HEK293T (cell line): ENCODE results near the gene PEAK1.

Experiments
- CTCF ChIA-PET: fragments of 350-600 bp; formaldehyde crosslinking; extraction: SDS; loops from one replicate; lab custom pipeline; 2021; ENCODE audit warnings: antibody characterized with exemption, inconsistent platforms; lab: Yijun Ruan, JAX
- POLR2A ChIA-PET: fragments of 350-600 bp; formaldehyde crosslinking; extraction: SDS; loops from one replicate; lab custom pipeline; 2020; ENCODE audit warnings: antibody characterized with exemption, inconsistent platforms; lab: Yijun Ruan, JAX
- DNase-seq: peaks from one replicate; pipeline ENCODE4 v3.0.0; 2012; ENCODE audit warnings: mixed read lengths; ENCODE audit errors: extremely low spot score
- ARNT ChIP-seq: fragments of 450-650 bp; IDR thresholded peaks from 2 replicates; pipeline ENCODE4 v1.6.1; 2017; ENCODE audit warnings: mild to moderate bottlenecking
- BHLHE40 ChIP-seq: fragments of 450-650 bp; IDR thresholded peaks from 2 replicates; pipeline ENCODE4 v1.6.1; 2016; ENCODE audit warnings: mild to moderate bottlenecking, moderate library complexity, borderline replicate concordance
- CTBP1 ChIP-seq: fragments of 450-650 bp; IDR thresholded peaks from 2 replicates; pipeline ENCODE4 v1.6.1; 2016; ENCODE audit warnings: borderline replicate concordance
- ELF4 ChIP-seq: fragments of 450-650 bp; IDR thresholded peaks from 2 replicates; pipeline ENCODE4 v1.6.1; 2017; ENCODE audit warnings: antibody characterized with exemption
- FOXA1 ChIP-seq: fragments of 450-650 bp; IDR thresholded peaks from 2 replicates; pipeline ENCODE4 v1.6.1; 2016; ENCODE audit warnings: mild to moderate bottlenecking
- FOXK2 ChIP-seq: fragments of 450-650 bp; IDR thresholded peaks from 2 replicates; pipeline ENCODE4 v1.6.1; 2016; ENCODE audit warnings: mild to moderate bottlenecking
- FOXM1 ChIP-seq: fragments of 450-650 bp; IDR thresholded peaks from 2 replicates; pipeline ENCODE4 v1.6.1; 2017; ENCODE audit warnings: mild to moderate bottlenecking, borderline replicate concordance
- HDGF ChIP-seq: fragments of 450-650 bp; IDR thresholded peaks from 2 replicates; pipeline ENCODE4 v1.6.1; 2017; ENCODE audit warnings: antibody characterized with exemption, borderline replicate concordance
- L3MBTL2 ChIP-seq: fragments of 450-650 bp; conservative IDR thresholded peaks from 2 replicates; pipeline ENCODE4 v1.6.1; 2016; ENCODE audit warnings: mild to moderate bottlenecking
- LEF1 ChIP-seq: fragments of 450-650 bp; IDR thresholded peaks from 2 replicates; pipeline ENCODE4 v1.6.1; 2017; ENCODE audit warnings: mild to moderate bottlenecking, borderline replicate concordance
- NFRKB ChIP-seq: fragments of 450-650 bp; IDR thresholded peaks from 2 replicates; pipeline ENCODE4 v1.6.1; 2016; ENCODE audit warnings: mild to moderate bottlenecking, moderate library complexity
- SP1 ChIP-seq: fragments of 450-650 bp; IDR thresholded peaks from 2 replicates; pipeline ENCODE4 v1.6.1; 2017
- SUZ12 ChIP-seq: fragments of 450-650 bp; IDR thresholded peaks from 2 replicates; pipeline ENCODE4 v1.6.1; 2016; ENCODE audit warnings: mild to moderate bottlenecking
- TARDBP ChIP-seq: fragments of 450-650 bp; IDR thresholded peaks from 2 replicates; pipeline ENCODE4 v1.6.1; 2016
- ZNF384 ChIP-seq: fragments of 450-650 bp; IDR thresholded peaks from 2 replicates; pipeline ENCODE4 v1.6.1; 2016
- TF ChIP-seq, protein P1 (sequence below): fragments of 450-650 bp; IDR thresholded peaks from 2 replicates; pipeline ENCODE4 v1.6.1; 2016

The PEAK1 gene

DNA sequence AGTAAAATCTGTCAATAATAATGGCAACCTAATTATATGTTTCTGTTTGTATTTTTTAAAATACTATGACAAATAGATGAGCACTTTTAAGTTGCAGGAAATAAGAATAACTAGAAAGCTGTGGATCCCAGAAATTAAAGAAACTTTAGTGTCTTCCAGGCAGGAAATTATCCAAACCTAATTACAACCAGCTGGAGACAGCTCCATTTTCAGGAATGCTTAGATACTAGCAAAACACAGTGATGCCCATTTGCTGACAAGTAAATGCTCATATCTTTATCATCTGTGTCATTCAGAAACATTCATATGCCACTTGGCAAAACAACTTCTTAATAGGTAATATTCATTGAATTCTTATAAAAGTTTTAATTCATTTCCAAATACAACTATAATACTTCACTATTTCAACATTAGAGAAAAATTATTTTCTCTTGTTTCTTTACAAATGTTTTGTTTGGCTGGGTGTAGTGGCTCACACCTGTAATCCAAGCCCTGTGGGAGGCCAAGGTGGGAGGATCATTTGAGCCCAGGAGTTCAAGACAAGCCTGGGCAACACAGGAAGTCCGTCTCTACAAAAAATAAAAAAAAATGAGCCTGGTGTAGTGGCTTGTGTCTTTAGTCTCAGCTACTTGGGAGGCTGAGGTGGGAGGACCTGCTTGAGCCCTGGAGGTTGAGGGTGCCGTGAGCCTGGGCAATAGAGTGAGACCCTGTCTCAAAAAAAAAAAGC is 179.9 kb downstream of the PEAK1 start:
- DNase-seq = no peak
- TF ChIP-seq ZNF384 = 0 out of 2 replicates have a peak, but pooled peaks have one; percentile 14
- no peak for TF ChIP-seq FOXA1
- POLR2A ChIA-PET = interaction anchor here (0.7 kb wide), 1 partner anchor 80 kb away, joined by 3 read pairs; no protein-coding TSS in a partner anchor
- CTCF ChIA-PET = no interaction called here

DNA sequence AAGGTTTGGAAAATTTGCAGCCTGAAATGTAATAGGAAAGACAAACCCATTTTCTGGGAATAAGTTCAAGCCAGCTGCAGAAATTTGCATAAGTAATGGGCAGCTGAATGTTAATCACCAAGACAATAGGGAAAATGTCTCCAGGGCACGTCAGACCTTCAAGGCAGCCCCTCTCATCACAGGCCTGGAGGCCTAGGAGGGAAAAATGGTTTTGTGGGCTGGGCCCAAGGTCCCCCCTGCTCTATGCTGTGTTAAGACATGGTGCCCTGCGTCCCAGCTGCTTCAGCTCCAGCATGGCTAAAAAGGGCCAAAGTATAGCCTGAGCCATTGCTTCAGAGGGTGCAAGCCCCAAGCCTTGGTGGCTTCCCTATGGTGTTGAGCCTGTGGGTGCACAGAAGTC is 184.3 kb downstream of the PEAK1 start:
- TF ChIP-seq FOXK2 = no peak
- no peak for TF ChIP-seq HDGF
- TF ChIP-seq ELF4 = no peak
- TF ChIP-seq NFRKB = no peak
- no peak for TF ChIP-seq TARDBP
- no peak for TF ChIP-seq ZNF384
- no peak for TF ChIP-seq SUZ12
- no peak for TF ChIP-seq FOXA1
- no peak for TF ChIP-seq BHLHE40
- no peak for TF ChIP-seq FOXM1
- no peak for TF ChIP-seq CTBP1
- no peak for TF ChIP-seq L3MBTL2
- no peak for TF ChIP-seq SP1
- POLR2A ChIA-PET = no interaction called here
- CTCF ChIA-PET = no interaction called here
- no peak for DNase-seq

DNA sequence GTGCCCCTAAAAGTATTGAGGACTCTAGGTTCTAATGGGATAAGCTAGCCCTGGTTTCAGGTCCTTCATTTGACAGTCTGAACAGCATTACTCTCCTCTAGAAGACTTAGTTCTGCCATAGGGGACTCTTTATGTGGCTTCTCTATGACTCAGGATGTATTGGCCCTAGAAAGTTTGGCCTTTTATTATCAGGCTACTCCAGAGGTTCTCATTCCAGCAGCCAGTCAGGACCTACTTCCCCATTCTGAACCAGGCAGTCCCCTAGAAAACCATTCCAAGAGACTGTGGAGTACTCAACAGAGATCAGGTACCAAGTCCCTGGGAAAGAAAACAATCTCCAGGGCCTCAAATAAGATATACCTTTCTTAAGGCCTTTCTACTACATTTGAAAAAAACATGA is 191.1 kb downstream of the PEAK1 start:
- DNase-seq = no peak
- CTCF ChIA-PET = no interaction called here
- POLR2A ChIA-PET = no interaction called here
- no peak for TF ChIP-seq FOXK2
- TF ChIP-seq SUZ12 = no peak
- no peak for TF ChIP-seq ELF4
- TF ChIP-seq FOXM1 = no peak
- no peak for TF ChIP-seq BHLHE40
- TF ChIP-seq, protein P1, sequence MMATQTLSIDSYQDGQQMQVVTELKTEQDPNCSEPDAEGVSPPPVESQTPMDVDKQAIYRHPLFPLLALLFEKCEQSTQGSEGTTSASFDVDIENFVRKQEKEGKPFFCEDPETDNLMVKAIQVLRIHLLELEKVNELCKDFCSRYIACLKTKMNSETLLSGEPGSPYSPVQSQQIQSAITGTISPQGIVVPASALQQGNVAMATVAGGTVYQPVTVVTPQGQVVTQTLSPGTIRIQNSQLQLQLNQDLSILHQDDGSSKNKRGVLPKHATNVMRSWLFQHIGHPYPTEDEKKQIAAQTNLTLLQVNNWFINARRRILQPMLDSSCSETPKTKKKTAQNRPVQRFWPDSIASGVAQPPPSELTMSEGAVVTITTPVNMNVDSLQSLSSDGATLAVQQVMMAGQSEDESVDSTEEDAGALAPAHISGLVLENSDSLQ = no peak
- no peak for TF ChIP-seq SP1
- TF ChIP-seq ARNT = no peak
- no peak for TF ChIP-seq HDGF
- no peak for TF ChIP-seq FOXA1
- no peak for TF ChIP-seq CTBP1
- TF ChIP-seq NFRKB = no peak
- no peak for TF ChIP-seq LEF1
- TF ChIP-seq ZNF384 = no peak
- no peak for TF ChIP-seq L3MBTL2
- TF ChIP-seq TARDBP = no peak

DNA sequence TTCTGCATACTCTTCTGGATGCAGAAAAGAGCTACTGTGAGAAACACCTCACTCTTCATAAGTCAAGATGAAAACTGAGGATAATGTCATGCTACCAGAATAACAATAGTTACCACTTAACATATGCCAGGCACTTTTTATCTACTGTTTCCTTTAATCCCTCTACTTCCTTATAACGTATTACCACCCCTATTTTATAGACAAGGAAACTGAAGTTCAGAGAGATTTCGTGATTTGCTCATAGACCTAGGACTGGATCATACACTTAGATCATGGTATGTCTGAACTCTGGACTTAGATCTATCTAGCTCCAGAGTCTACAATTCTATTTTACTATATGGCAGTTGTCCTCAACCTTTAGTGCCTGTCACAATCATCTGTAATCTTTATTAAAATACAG is 193.3 kb downstream of the PEAK1 start:
- no peak for TF ChIP-seq SUZ12
- TF ChIP-seq CTBP1 = no peak
- TF ChIP-seq BHLHE40 = no peak
- CTCF ChIA-PET = no interaction called here
- POLR2A ChIA-PET = no interaction called here
- DNase-seq = no peak

DNA sequence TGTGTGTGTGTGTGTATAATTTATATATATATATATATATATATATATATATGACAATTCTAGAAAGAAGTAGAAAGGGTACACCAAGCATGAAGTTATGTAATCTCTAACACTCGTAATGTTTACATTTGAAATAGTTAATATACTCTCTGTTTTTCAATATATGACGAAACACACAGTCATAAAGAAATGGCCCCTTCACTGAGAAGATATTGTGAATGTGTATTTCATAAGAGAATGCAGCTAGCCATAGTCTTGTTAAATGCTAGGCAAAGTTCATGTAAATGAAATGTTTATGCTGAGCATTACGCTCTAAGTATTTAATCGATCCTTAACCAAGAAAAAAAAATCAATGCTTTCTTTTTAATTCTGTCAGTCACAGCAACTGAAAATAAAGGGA is 194.3 kb downstream of the PEAK1 start:
- CTCF ChIA-PET = no interaction called here
- TF ChIP-seq FOXM1 (no peak), ELF4 (no peak), L3MBTL2 (no peak), ARNT (no peak), TARDBP (no peak), ZNF384 (no peak), NFRKB (no peak), SP1 (no peak)
- TF ChIP-seq, protein P1 = no peak
- POLR2A ChIA-PET = no interaction called here

DNA sequence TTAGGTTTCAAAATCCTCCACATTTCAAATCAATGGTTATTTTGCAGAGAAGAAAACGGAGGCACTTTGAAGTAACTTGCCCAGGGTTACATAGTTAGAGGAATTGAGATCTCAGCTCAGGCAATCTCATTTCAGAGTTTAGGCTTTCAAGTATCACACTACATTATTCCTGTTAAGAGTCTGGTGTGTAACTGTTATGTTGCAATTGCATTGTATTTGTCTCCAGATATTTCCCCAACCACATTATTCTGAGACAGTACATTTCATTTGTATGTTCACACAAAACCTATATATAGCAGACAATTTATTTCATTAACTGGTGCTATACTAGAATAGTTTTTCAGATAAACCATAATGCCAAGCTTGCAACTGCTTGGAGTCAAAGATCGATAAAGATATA is 194.8 kb downstream of the PEAK1 start:
- ChIA-PET POLR2A (no interaction called here), CTCF (no interaction called here)
- no peak for TF ChIP-seq LEF1
- TF ChIP-seq NFRKB = no peak
- no peak for TF ChIP-seq L3MBTL2
- no peak for TF ChIP-seq CTBP1
- TF ChIP-seq, protein P1 = no peak
- TF ChIP-seq TARDBP = no peak
- TF ChIP-seq HDGF = no peak
- no peak for TF ChIP-seq SP1
- no peak for TF ChIP-seq ELF4
- no peak for TF ChIP-seq SUZ12
- no peak for TF ChIP-seq FOXM1
- DNase-seq = no peak

More for the DNA sequence above, 194.3 kb downstream of the PEAK1 start:
- no peak for DNase-seq
